Ovary (tissue), 3 donors: Measurements from ENCODE around the gene MAGI1.

Experiments
- EP300 ChIP-seq: sonication (generic); formaldehyde crosslinking; IDR thresholded peaks from one replicate; pipeline ENCODE4 v1.6.1; 2017; ENCODE audit warnings: antibody characterized with exemption
- TF ChIP-seq, protein P1 (sequence below), 3 donors: fragments of 450-650 bp in 2 of 3; fragments of 200-600 bp in 1 of 3; IDR thresholded peaks; one replicate each; pipeline versions ENCODE4 v1.5.1 to v1.8.0; 2016 to 2022; ENCODE audit warnings: antibody characterized with exemption in 3 of 3, mild to moderate bottlenecking in 1 of 3
- donor health status: DM: no; HTN: no; CAD: no.

DNA sequence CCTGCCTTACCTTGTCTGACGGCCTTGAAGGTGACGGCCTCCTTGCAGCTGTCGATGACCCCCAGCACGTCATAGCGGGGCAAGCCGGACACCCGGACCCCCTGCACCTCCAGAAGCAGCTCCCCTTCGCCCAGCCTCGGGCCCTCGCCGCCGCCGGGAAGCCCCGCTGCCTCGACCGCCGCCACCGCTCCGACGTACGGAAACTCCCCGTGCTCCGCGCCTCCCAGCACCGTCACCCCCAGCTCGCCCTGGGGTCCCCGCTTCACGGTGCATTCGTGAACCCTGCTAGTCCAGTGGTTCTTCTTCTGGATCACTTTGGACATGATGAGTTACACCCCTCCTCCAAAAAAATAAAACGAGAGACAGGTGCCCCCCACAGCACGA is 740 bp downstream of the MAGI1 start:
- TF ChIP-seq, protein P1, sequence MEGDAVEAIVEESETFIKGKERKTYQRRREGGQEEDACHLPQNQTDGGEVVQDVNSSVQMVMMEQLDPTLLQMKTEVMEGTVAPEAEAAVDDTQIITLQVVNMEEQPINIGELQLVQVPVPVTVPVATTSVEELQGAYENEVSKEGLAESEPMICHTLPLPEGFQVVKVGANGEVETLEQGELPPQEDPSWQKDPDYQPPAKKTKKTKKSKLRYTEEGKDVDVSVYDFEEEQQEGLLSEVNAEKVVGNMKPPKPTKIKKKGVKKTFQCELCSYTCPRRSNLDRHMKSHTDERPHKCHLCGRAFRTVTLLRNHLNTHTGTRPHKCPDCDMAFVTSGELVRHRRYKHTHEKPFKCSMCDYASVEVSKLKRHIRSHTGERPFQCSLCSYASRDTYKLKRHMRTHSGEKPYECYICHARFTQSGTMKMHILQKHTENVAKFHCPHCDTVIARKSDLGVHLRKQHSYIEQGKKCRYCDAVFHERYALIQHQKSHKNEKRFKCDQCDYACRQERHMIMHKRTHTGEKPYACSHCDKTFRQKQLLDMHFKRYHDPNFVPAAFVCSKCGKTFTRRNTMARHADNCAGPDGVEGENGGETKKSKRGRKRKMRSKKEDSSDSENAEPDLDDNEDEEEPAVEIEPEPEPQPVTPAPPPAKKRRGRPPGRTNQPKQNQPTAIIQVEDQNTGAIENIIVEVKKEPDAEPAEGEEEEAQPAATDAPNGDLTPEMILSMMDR (IDR thresholded peaks at IDR 0.05) = no peak
- TF ChIP-seq EP300 = no peak
